ENCODE data around the gene TEX19. TPM values are rescaled to one million over a fixed set of nuclear protein-coding genes. Genes with fewer than 3 reads are reported as not detected.

Gene TEX19
- total and polyA plus RNA-seq, 2 of the 8 experiments (the other 6 are each of a cell fraction or from before 2014, with no cell fraction given) = 0.54 to 0.80 TPM

DNA sequence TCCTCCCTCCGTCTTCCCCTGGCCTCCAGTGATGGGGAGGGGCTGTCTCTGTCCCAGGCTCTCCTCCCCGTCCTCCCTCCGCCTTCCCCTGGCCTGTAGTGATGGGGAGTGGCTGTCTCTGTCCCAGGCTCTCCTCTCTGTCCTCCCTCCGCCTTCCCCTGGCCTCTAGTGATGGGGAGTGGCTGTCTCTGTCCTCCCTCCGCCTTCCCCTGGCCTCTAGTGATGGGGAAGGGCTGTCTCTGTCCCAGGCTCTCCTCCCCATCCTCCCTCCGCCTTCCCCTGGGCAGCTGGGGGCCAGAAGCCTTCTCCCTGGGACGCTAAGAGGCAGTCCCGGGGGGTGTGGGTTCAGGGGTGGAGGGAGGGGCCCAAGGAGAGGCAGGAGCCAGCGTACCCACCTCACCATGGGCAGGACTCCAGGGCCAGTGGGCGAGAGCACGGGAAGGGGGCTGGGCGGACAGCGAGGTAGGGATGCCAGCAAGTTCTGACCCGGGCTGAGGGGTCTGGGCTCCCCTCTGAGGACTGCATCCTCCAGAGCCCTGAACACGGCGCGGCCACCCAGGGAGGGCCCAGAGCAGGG lies 27.3 kb downstream of the TEX19 start:
- 83% methylated on average over 8 of the region's 17 CpGs; no CpG with 5 or more reads in 1 of the 2 experiments for WGBS, 2 experiments (ENCODE audit: extremely low coverage in 1 of 2, insufficient coverage in 1 of 2, insufficient read length in 1 of 2, insufficient replicate concordance in 2 of 2, low coverage in 1 of 2, low lambda C conversion rate in 2 of 2, missing lambda C conversion rate in 1 of 2)
- H3K4me3 ChIP-seq (ENCODE audit: extremely low read depth in 1 of 4, insufficient read depth in 2 of 4, low read depth in 3 of 4, low read length in 4 of 4) = no peak overlapping the region

More for the DNA sequence above, 27.3 kb downstream of the TEX19 start:
- H3K18ac ChIP-seq (ENCODE audit: extremely low read depth, low read length) = no peak overlapping the region
- POLR2A ChIA-PET (ENCODE audit: partially characterized antibody) = interaction anchor here (1.0 kb wide), 1 partner anchor 17 kb away, joined by 3 read pairs; no protein-coding TSS in a partner anchor
- peaks cover 0 to 3% of the 10 kb centered on the region in 2 experiments for H4K20me1 ChIP-seq (replicated peaks in 1 of 2; ENCODE audit: control insufficient read depth in 1 of 2, insufficient read depth in 2 of 2, low read length in 2 of 2)
- H3K23ac ChIP-seq (ENCODE audit: insufficient read length) = no peak overlapping the region
- no peak overlapping the region for H3K9ac ChIP-seq (replicated peaks in 1 of 4; ENCODE audit: extremely low read depth in 1 of 4, low read depth in 3 of 4, low read length in 3 of 4)
- H4K5ac ChIP-seq (ENCODE audit: insufficient read length, low read depth, low read length) = no peak overlapping the region
- no peak overlapping the region for H2AK5ac ChIP-seq (ENCODE audit: low read depth, low read length)
- FAIRE-seq (no peak), DNase-seq (ENCODE audit: low read depth in 1 of 2, low spot score in 2 of 2) (no peak)
- H3K4ac ChIP-seq (replicated peaks; ENCODE audit: insufficient read length, low read depth, low read length) = no peak overlapping the region
- TF ChIP-seq YY1 (IDR thresholded peaks at IDR 0.05; ENCODE audit: low read depth, low read length) (no peak), GABPA (IDR thresholded peaks at IDR 0.05; ENCODE audit: borderline replicate concordance, insufficient read depth, low read length) (no peak), JUN (IDR thresholded peaks at IDR 0.05; ENCODE audit: low read depth, low read length) (no peak), TEAD4 (IDR thresholded peaks at IDR 0.05; ENCODE audit: low read depth, low read length) (no peak), KDM5A (IDR thresholded peaks at IDR 0.05; ENCODE audit: low read length) (no peak), SIX5 (IDR thresholded peaks at IDR 0.05; ENCODE audit: low read depth, low read length) (no peak), RBBP5 (IDR thresholded peaks at IDR 0.05; ENCODE audit: borderline replicate concordance, low read depth, low read length) (no peak), SUZ12 (IDR thresholded peaks at IDR 0.05; ENCODE audit: low read length) (no peak), TBP (IDR thresholded peaks at IDR 0.05; ENCODE audit: low read depth, low read length) (no peak), BRCA1 (IDR thresholded peaks at IDR 0.05; ENCODE audit: low read depth, low read length) (no peak), TAF1 (IDR thresholded peaks at IDR 0.05; ENCODE audit: low read depth, low read length) (no peak)
- TF ChIP-seq, protein P1, sequence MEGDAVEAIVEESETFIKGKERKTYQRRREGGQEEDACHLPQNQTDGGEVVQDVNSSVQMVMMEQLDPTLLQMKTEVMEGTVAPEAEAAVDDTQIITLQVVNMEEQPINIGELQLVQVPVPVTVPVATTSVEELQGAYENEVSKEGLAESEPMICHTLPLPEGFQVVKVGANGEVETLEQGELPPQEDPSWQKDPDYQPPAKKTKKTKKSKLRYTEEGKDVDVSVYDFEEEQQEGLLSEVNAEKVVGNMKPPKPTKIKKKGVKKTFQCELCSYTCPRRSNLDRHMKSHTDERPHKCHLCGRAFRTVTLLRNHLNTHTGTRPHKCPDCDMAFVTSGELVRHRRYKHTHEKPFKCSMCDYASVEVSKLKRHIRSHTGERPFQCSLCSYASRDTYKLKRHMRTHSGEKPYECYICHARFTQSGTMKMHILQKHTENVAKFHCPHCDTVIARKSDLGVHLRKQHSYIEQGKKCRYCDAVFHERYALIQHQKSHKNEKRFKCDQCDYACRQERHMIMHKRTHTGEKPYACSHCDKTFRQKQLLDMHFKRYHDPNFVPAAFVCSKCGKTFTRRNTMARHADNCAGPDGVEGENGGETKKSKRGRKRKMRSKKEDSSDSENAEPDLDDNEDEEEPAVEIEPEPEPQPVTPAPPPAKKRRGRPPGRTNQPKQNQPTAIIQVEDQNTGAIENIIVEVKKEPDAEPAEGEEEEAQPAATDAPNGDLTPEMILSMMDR (IDR thresholded peaks at IDR 0.05; ENCODE audit: control extremely low read depth in 1 of 3, insufficient read depth in 1 of 3, low read depth in 1 of 3, low read length in 3 of 3) = no peak
- no peak overlapping the region for H2BK20ac ChIP-seq (ENCODE audit: low read length)
- no peak overlapping the region for H2BK120ac ChIP-seq (replicated peaks; ENCODE audit: low read depth, low read length)
- H3K4me1 ChIP-seq (replicated peaks in 1 of 4; ENCODE audit: control insufficient read depth in 3 of 4, insufficient read depth in 4 of 4, low read length in 3 of 4) = peaks cover 0 to 9% (median 5%) of the 10 kb centered on the region in 4 experiments; a peak in 5 of 7 replicates
- H4K91ac ChIP-seq (replicated peaks; ENCODE audit: insufficient read length, low read length) = no peak overlapping the region
- H3K79me2 ChIP-seq (ENCODE audit: control insufficient read depth in 1 of 2, insufficient read depth in 2 of 2, low read length in 2 of 2) = no peaks in the 10 kb centered on the region
- H4K8ac ChIP-seq (ENCODE audit: extremely low read depth, insufficient read depth, low read length) = no peak overlapping the region
- no peaks in the 10 kb centered on the region for H3K36me3 ChIP-seq (ENCODE audit: control insufficient read depth in 2 of 4, insufficient read depth in 4 of 4, low read length in 3 of 4)
- H3K4me2 ChIP-seq (ENCODE audit: insufficient read depth in 1 of 2, low read depth in 2 of 2, low read length in 2 of 2) = no peak overlapping the region
- no peak overlapping the region for H2AFZ ChIP-seq (ENCODE audit: low read length)
- no peak overlapping the region for H3K56ac ChIP-seq (replicated peaks; ENCODE audit: insufficient read length, low read depth, low read length)
- CTCF ChIA-PET (ENCODE audit: partially characterized antibody) = no interaction called here
- H2BK15ac ChIP-seq (ENCODE audit: low read length) = no peak overlapping the region
- H3K23me2 ChIP-seq (ENCODE audit: low read depth, low read length) = no peaks in the 10 kb centered on the region
- H3K14ac ChIP-seq (ENCODE audit: insufficient read length) = no peak overlapping the region
- no peaks in the 10 kb centered on the region for H3K79me1 ChIP-seq (ENCODE audit: low read depth, low read length)
- H3K27ac ChIP-seq (ENCODE audit: low read depth, low read length) = no peak overlapping the region
- H3K27me3 ChIP-seq (replicated peaks in 1 of 4; ENCODE audit: control insufficient read depth in 3 of 4, extremely low read depth in 1 of 4, insufficient read depth in 3 of 4, low read length in 3 of 4) = no peaks in the 10 kb centered on the region
- no peak overlapping the region for H2BK5ac ChIP-seq (ENCODE audit: low read depth, low read length)
- H3K9me3 ChIP-seq (ENCODE audit: insufficient read depth in 2 of 2, low read depth in 1 of 2, low read length in 1 of 2) = no peaks in the 10 kb centered on the region
- no peak overlapping the region for H2BK12ac ChIP-seq (ENCODE audit: low read depth, low read length)
